ENCODE data around the gene GZMB. TPM values are rescaled to one million over a fixed set of nuclear protein-coding genes. Genes with fewer than 3 reads are reported as not detected.

Gene GZMB
- total and polyA plus RNA-seq, 2 of the 8 experiments (the other 6 are each of a cell fraction or from before 2014, with no cell fraction given), result not detected

DNA sequence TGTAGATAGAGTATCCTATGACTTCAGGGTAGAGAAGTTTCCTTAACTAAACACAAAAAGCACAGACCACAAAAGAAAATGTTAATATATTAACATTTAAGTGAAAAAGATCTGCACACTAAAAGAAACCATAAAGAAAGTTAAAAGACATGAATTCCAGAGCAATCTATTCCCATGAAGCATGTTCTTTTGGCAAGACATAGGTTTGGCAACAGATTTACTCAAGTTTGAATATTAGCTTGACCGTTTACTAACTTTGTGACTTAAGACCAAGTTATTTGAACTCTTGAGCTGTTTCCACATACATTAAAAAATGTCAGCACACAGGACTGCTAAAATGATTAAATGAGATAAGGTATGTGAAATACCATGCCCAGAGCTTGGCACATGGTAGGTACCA lies 35.7 kb upstream of the GZMB start:
- WGBS, 2 experiments (ENCODE audit: extremely low coverage in 1 of 2, insufficient coverage in 1 of 2, insufficient read length in 1 of 2, insufficient replicate concordance in 2 of 2, low coverage in 1 of 2, low lambda C conversion rate in 2 of 2, missing lambda C conversion rate in 1 of 2), result 94% methylated on average over 1 of the region's 1 CpG; no CpG with 5 or more reads in 1 of the 2 experiments
- CTCF ChIA-PET (ENCODE audit: partially characterized antibody), result no interaction called here

More for the DNA sequence above, 35.7 kb upstream of the GZMB start:
- no peak overlapping the region for H2BK20ac ChIP-seq (ENCODE audit: low read length)
- H2AK5ac ChIP-seq (ENCODE audit: low read depth, low read length), result no peak overlapping the region
- no peaks in the 10 kb centered on the region; a peak in 1 of 4 replicates for H3K9me3 ChIP-seq (ENCODE audit: insufficient read depth in 2 of 2, low read depth in 1 of 2, low read length in 1 of 2)
- H3K23me2 ChIP-seq (ENCODE audit: low read depth, low read length), result no peaks in the 10 kb centered on the region
- no peak overlapping the region for H3K4ac ChIP-seq (replicated peaks; ENCODE audit: insufficient read length, low read depth, low read length)
- H3K14ac ChIP-seq (ENCODE audit: insufficient read length), result no peak overlapping the region
- H4K20me1 ChIP-seq (replicated peaks in 1 of 2; ENCODE audit: control insufficient read depth in 1 of 2, insufficient read depth in 2 of 2, low read length in 2 of 2), result no peaks in the 10 kb centered on the region
- no peak overlapping the region for H3K4me3 ChIP-seq (ENCODE audit: extremely low read depth in 1 of 4, insufficient read depth in 2 of 4, low read depth in 3 of 4, low read length in 4 of 4)
- no peak overlapping the region for H3K27ac ChIP-seq (ENCODE audit: low read depth, low read length)
- H3K79me2 ChIP-seq (ENCODE audit: control insufficient read depth in 1 of 2, insufficient read depth in 2 of 2, low read length in 2 of 2), result no peaks in the 10 kb centered on the region
- H3K27me3 ChIP-seq (replicated peaks in 1 of 4; ENCODE audit: control insufficient read depth in 3 of 4, extremely low read depth in 1 of 4, insufficient read depth in 3 of 4, low read length in 3 of 4), result no peaks in the 10 kb centered on the region
- no peak overlapping the region for H3K9ac ChIP-seq (replicated peaks in 1 of 4; ENCODE audit: extremely low read depth in 1 of 4, low read depth in 3 of 4, low read length in 3 of 4)
- POLR2A ChIA-PET (ENCODE audit: partially characterized antibody), result no interaction called here
- H4K91ac ChIP-seq (replicated peaks; ENCODE audit: insufficient read length, low read length), result no peak overlapping the region
- H3K18ac ChIP-seq (ENCODE audit: extremely low read depth, low read length), result no peak overlapping the region
- no peak overlapping the region for H2AFZ ChIP-seq (ENCODE audit: low read length)
- H3K4me2 ChIP-seq (ENCODE audit: insufficient read depth in 1 of 2, low read depth in 2 of 2, low read length in 2 of 2), result no peak overlapping the region
- no peak overlapping the region for H3K56ac ChIP-seq (replicated peaks; ENCODE audit: insufficient read length, low read depth, low read length)
- no peaks in the 10 kb centered on the region for H3K4me1 ChIP-seq (replicated peaks in 1 of 4; ENCODE audit: control insufficient read depth in 3 of 4, insufficient read depth in 4 of 4, low read length in 3 of 4)
- no peak for FAIRE-seq
- DNase-seq (ENCODE audit: low read depth in 1 of 2, low spot score in 2 of 2), result no peak
- no peak overlapping the region for H4K8ac ChIP-seq (ENCODE audit: extremely low read depth, insufficient read depth, low read length)
- no peak for TF ChIP-seq JUND (IDR thresholded peaks at IDR 0.05; ENCODE audit: low read length)
- TF ChIP-seq POLR2A (IDR thresholded peaks at IDR 0.05; ENCODE audit: control extremely low read depth in 1 of 2, low read depth in 2 of 2, low read length in 2 of 2), result no peak
- H2BK15ac ChIP-seq (ENCODE audit: low read length), result no peak overlapping the region
- no peaks in the 10 kb centered on the region for H3K36me3 ChIP-seq (ENCODE audit: control insufficient read depth in 2 of 4, insufficient read depth in 4 of 4, low read length in 3 of 4)
- H4K5ac ChIP-seq (ENCODE audit: insufficient read length, low read depth, low read length), result no peak overlapping the region
- no peak overlapping the region for H2BK5ac ChIP-seq (ENCODE audit: low read depth, low read length)
- no peak overlapping the region for H2BK12ac ChIP-seq (ENCODE audit: low read depth, low read length)
- H3K23ac ChIP-seq (ENCODE audit: insufficient read length), result no peak overlapping the region
- no peaks in the 10 kb centered on the region for H3K79me1 ChIP-seq (ENCODE audit: low read depth, low read length)
- no peak overlapping the region for H2BK120ac ChIP-seq (replicated peaks; ENCODE audit: low read depth, low read length)

Measured in H1 (cell line).